ENCODE data around the gene ETS2.

ETS2 gene

GRCh38 chr21:38761531-38761930 lies 44.2 kb upstream of the ETS2 start:
- TF ChIP-seq, protein P1, sequence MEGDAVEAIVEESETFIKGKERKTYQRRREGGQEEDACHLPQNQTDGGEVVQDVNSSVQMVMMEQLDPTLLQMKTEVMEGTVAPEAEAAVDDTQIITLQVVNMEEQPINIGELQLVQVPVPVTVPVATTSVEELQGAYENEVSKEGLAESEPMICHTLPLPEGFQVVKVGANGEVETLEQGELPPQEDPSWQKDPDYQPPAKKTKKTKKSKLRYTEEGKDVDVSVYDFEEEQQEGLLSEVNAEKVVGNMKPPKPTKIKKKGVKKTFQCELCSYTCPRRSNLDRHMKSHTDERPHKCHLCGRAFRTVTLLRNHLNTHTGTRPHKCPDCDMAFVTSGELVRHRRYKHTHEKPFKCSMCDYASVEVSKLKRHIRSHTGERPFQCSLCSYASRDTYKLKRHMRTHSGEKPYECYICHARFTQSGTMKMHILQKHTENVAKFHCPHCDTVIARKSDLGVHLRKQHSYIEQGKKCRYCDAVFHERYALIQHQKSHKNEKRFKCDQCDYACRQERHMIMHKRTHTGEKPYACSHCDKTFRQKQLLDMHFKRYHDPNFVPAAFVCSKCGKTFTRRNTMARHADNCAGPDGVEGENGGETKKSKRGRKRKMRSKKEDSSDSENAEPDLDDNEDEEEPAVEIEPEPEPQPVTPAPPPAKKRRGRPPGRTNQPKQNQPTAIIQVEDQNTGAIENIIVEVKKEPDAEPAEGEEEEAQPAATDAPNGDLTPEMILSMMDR (IDR thresholded peaks at IDR 0.05; ENCODE audit: insufficient read depth, low read depth, low read length, missing control alignments): no peak
- H3K4me3 ChIP-seq (ENCODE audit: low read length): no peak overlapping the region
- DNase-seq (ENCODE audit: low read depth): no peak

DNA sequence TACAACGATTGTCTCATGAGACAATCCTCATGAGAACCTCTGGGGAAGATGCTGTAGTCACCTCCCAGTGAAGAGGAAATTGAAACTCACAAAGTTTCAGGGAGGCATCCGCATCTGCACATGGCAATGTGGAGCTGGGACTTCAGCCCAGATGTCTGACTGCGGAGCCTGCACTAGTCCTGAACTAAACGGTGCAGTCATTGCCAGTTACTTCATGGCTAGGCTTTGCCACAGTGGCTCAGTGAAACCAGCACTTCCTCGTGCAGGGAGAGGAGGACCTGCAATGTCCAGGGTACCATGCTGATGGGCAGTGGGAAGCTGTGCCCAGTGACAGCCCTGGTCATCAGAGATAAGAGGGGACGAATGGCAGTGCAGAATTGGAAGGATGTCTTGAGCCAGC lies 40.7 kb upstream of the ETS2 start:
- DNase-seq (ENCODE audit: low read depth): no peak
- TF ChIP-seq, protein P1 (IDR thresholded peaks at IDR 0.05; ENCODE audit: insufficient read depth, low read depth, low read length, missing control alignments): no peak
- H3K4me3 ChIP-seq (ENCODE audit: low read length): no peak overlapping the region

GRCh38 chr21:38766987-38767722 lies 38.6 kb upstream of the ETS2 start:
- TF ChIP-seq, protein P1 (IDR thresholded peaks at IDR 0.05; ENCODE audit: insufficient read depth, low read depth, low read length, missing control alignments): no peak
- H3K4me3 ChIP-seq (ENCODE audit: low read length): no peak overlapping the region
- peak; percentile 47 for DNase-seq (ENCODE audit: low read depth)

DNA sequence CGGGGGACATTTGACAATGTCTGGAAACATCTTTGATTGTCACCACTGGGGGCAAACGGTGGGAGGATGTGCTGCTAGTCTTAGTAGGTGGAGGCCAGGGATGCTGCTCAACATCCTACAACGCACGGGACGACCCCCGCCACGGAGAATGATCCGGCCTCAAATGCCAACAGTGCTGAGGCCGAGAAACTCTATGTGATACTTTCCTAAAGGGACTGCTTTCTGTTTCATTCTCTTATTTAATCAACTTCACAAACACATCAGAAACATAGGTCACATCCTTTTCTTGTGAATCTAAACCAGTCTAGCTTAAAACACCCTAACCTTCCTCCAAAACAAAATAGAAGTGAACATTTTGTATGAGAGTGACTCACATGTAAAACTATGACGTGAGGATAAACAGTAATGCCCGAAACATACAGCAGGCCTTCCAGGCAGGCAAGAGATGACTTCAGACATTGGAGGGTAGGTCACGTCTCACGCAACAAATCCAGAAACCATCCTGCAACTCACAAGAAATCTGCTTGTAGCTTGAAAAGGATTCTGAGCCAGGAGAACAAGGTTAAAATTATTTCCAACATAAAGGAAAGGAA lies 37.2 kb upstream of the ETS2 start:
- TF ChIP-seq, protein P1 (IDR thresholded peaks at IDR 0.05; ENCODE audit: insufficient read depth, low read depth, low read length, missing control alignments): no peak
- peak; percentile 83 for DNase-seq (ENCODE audit: low read depth)
- no peak overlapping the region for H3K4me3 ChIP-seq (ENCODE audit: low read length)

GRCh38 chr21:38769191-38769780 lies 36.4 kb upstream of the ETS2 start:
- no peak for DNase-seq (ENCODE audit: low read depth)
- TF ChIP-seq, protein P1 (IDR thresholded peaks at IDR 0.05; ENCODE audit: insufficient read depth, low read depth, low read length, missing control alignments): no peak
- H3K4me3 ChIP-seq (ENCODE audit: low read length): no peak overlapping the region

DNA sequence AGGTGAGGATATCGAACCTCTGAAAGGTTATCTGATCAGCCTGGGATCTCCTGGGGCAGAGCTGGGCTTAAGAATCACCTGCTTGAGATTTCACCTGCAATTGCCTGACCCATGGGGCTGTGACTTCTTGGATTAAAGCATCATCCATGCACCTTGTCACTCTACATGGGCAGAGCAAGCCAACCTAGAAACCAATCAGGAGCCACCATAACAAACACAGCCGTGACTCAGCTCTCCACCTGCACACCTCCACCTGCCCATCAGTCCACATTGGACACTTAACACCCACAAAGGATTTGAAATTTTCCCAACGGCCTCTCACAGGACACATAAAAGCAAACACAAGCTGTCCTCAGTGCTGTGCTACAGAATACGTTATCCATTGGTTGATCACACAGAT lies 35.1 kb upstream of the ETS2 start:
- no peak overlapping the region for H3K4me3 ChIP-seq (ENCODE audit: low read length)
- no peak for DNase-seq (ENCODE audit: low read depth)
- TF ChIP-seq, protein P1 (IDR thresholded peaks at IDR 0.05; ENCODE audit: insufficient read depth, low read depth, low read length, missing control alignments): no peak

Measured in epithelial cell of esophagus (primary cell).